ENCODE results near the gene NDUFS8. TPM values are rescaled to one million over a fixed set of nuclear protein-coding genes. Genes with fewer than 3 reads are reported as not detected.

The NDUFS8 gene
- total and polyA plus RNA-seq, 2 donors (not counting 1 experiment from before 2014, with no cell fraction given), result 73.9 to 84.6 TPM

DNA sequence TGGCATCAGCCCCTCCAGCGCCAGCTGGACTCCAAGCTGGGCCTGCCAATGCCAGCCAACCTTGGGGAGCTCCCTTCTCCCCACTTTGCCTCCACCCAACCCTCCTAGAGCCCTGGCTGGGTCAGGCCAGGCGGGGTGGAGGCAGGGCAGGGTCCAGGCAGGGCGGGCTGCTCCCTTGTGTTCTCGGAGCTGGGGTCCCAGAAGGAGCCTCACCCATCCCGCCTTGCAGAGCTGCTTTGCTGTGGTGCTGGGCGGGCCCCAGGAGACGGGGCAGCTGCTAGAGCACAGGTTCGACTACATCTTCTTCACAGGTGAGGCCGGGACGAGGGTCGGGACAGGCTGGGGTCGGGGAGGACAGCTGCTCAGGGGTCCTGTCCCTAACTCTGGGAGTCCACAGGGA, 11.0 kb upstream of the NDUFS8 start:
- Histone ChIP-seq H3K27ac (ENCODE audit: low read length in 2 of 2) (no peak overlapping the region), H3K79me2 (ENCODE audit: control insufficient read depth, insufficient read depth, low read length) (no peaks in the 10 kb centered on the region), H3K4me2 (replicated peaks; ENCODE audit: low read depth, low read length, poor library complexity, severe bottlenecking) (no peak overlapping the region), H4K20me1 (ENCODE audit: control insufficient read depth, insufficient read depth, low read length, poor library complexity, severe bottlenecking) (no peaks in the 10 kb centered on the region), H3K27me3 (replicated peaks in 1 of 4; ENCODE audit: control extremely low read depth in 1 of 4, control insufficient read depth in 3 of 4, insufficient read depth in 4 of 4, low read length in 3 of 4) (no peaks in the 10 kb centered on the region), H3K4me3 (ENCODE audit: control extremely low read depth in 1 of 5, extremely low read depth in 1 of 5, insufficient read depth in 1 of 5, low read depth in 2 of 5, low read length in 4 of 5) (no peak overlapping the region), H3K9me3 (ENCODE audit: control extremely low read depth in 1 of 3, control insufficient read depth in 2 of 3, insufficient read depth in 1 of 3, low read length in 2 of 3) (no peaks in the 10 kb centered on the region), H3K4me1 (ENCODE audit: control insufficient read depth in 2 of 2, insufficient read depth in 2 of 2, low read length in 2 of 2) (no peaks in the 10 kb centered on the region), H2AFZ (ENCODE audit: insufficient read depth, low read depth, low read length, poor library complexity, severe bottlenecking) (no peak overlapping the region), H3K9ac (ENCODE audit: low read length) (no peak overlapping the region), H3K36me3 (replicated peaks in 1 of 2; ENCODE audit: control extremely low read depth in 1 of 2, control insufficient read depth in 1 of 2, extremely low read depth in 1 of 2, insufficient read depth in 2 of 2, low read length in 1 of 2) (no peaks in the 10 kb centered on the region)
- ATAC-seq (ENCODE audit: low read depth) (no peak), DNase-seq (no peak)
- WGBS (ENCODE audit: insufficient coverage), result 88% methylated on average over 12 of the region's 12 CpGs
- Mint-ChIP-seq H3K27me3 (peaks cover 6% of the 10 kb centered on the region), H3K9me3 (ENCODE audit: insufficient read depth) (no peaks in the 10 kb centered on the region), H3K4me3 (no peak overlapping the region), H3K4me1 (no peaks in the 10 kb centered on the region), H3K27ac (no peak overlapping the region)
- POLR2A ChIA-PET, result no interaction called here
- TF ChIP-seq, protein P1, sequence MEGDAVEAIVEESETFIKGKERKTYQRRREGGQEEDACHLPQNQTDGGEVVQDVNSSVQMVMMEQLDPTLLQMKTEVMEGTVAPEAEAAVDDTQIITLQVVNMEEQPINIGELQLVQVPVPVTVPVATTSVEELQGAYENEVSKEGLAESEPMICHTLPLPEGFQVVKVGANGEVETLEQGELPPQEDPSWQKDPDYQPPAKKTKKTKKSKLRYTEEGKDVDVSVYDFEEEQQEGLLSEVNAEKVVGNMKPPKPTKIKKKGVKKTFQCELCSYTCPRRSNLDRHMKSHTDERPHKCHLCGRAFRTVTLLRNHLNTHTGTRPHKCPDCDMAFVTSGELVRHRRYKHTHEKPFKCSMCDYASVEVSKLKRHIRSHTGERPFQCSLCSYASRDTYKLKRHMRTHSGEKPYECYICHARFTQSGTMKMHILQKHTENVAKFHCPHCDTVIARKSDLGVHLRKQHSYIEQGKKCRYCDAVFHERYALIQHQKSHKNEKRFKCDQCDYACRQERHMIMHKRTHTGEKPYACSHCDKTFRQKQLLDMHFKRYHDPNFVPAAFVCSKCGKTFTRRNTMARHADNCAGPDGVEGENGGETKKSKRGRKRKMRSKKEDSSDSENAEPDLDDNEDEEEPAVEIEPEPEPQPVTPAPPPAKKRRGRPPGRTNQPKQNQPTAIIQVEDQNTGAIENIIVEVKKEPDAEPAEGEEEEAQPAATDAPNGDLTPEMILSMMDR (IDR thresholded peaks at IDR 0.05), result no peak
- no peak for TF ChIP-seq EZH2 (IDR thresholded peaks at IDR 0.05; ENCODE audit: borderline replicate concordance, insufficient read depth, low read depth, low read length, poor library complexity, severe bottlenecking)
- CTCF ChIA-PET, result interaction anchor here (1.0 to 1.6 kb wide), 2 partner anchors 9 to 190 kb away, joined by 5 read pairs; no protein-coding TSS in a partner anchor
- intact Hi-C loops (cut with micrococcal nuclease), result no loop called here

DNA sequence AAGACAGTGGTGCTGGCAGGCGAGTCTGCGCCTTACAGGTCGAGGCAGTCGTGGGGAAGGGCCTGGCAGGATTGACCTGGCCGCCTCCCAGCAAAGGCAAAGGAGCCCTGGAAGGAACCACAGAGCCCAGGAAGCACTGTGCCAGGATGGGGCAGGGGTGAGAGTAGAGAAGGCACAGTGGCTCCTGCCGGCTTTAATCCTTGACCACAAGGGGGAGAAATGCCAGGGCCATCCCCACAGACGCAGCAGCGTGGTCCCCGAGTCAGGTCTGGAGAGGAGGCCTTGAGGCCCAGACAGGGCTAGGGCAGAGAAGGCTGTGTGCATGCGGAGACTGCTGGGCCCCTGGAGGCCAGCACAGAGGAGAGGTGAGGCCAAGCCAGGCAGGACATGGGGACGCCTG, 9.9 kb upstream of the NDUFS8 start:
- intact Hi-C loops (cut with micrococcal nuclease), result no loop called here
- no peaks in the 10 kb centered on the region for H4K20me1 ChIP-seq (ENCODE audit: control insufficient read depth, insufficient read depth, low read length, poor library complexity, severe bottlenecking)
- no peaks in the 10 kb centered on the region for H3K27me3 ChIP-seq (replicated peaks in 1 of 4; ENCODE audit: control extremely low read depth in 1 of 4, control insufficient read depth in 3 of 4, insufficient read depth in 4 of 4, low read length in 3 of 4)
- H3K27ac ChIP-seq (ENCODE audit: low read length in 2 of 2), result no peak overlapping the region
- H3K9me3 ChIP-seq (ENCODE audit: control extremely low read depth in 1 of 3, control insufficient read depth in 2 of 3, insufficient read depth in 1 of 3, low read length in 2 of 3), result no peaks in the 10 kb centered on the region
- no peaks in the 10 kb centered on the region for H3K36me3 ChIP-seq (replicated peaks in 1 of 2; ENCODE audit: control extremely low read depth in 1 of 2, control insufficient read depth in 1 of 2, extremely low read depth in 1 of 2, insufficient read depth in 2 of 2, low read length in 1 of 2)
- no peak for TF ChIP-seq EZH2 (IDR thresholded peaks at IDR 0.05; ENCODE audit: borderline replicate concordance, insufficient read depth, low read depth, low read length, poor library complexity, severe bottlenecking)
- TF ChIP-seq, protein P1 (IDR thresholded peaks at IDR 0.05), result no peak
- peaks cover 6% of the 10 kb centered on the region for H3K27me3 Mint-ChIP-seq
- H3K4me3 ChIP-seq (ENCODE audit: control extremely low read depth in 1 of 5, extremely low read depth in 1 of 5, insufficient read depth in 1 of 5, low read depth in 2 of 5, low read length in 4 of 5), result no peak overlapping the region
- no peaks in the 10 kb centered on the region for H3K9me3 Mint-ChIP-seq (ENCODE audit: insufficient read depth)
- no peak for ATAC-seq (ENCODE audit: low read depth)
- no peak overlapping the region for H2AFZ ChIP-seq (ENCODE audit: insufficient read depth, low read depth, low read length, poor library complexity, severe bottlenecking)
- CTCF ChIA-PET, result interaction anchor here (0.6 to 1.6 kb wide), 2 partner anchors 10 to 426 kb away, joined by 3 to 5 read pairs; no protein-coding TSS in a partner anchor
- no peak overlapping the region for H3K4me3 Mint-ChIP-seq
- no peak overlapping the region for H3K4me2 ChIP-seq (replicated peaks; ENCODE audit: low read depth, low read length, poor library complexity, severe bottlenecking)
- H3K4me1 Mint-ChIP-seq, result no peaks in the 10 kb centered on the region
- no peaks in the 10 kb centered on the region for H3K4me1 ChIP-seq (ENCODE audit: control insufficient read depth in 2 of 2, insufficient read depth in 2 of 2, low read length in 2 of 2)
- H3K79me2 ChIP-seq (ENCODE audit: control insufficient read depth, insufficient read depth, low read length), result no peaks in the 10 kb centered on the region
- no peak overlapping the region for H3K27ac Mint-ChIP-seq
- WGBS (ENCODE audit: insufficient coverage), result 69% methylated on average over 11 of the region's 11 CpGs
- H3K9ac ChIP-seq (ENCODE audit: low read length), result no peak overlapping the region
- DNase-seq, result no peak
- POLR2A ChIA-PET, result no interaction called here

Measured in B cell (primary cell).